GM19468 (cell line): ENCODE data around the gene ERMARD.
"Not testable (repeated sequence)": the region's sequence is repeated elsewhere in the genome, so short reads cannot be mapped to it uniquely, and the experiment has no call there.

Experiments
- ATAC-seq: cut with Tn5 transposase; IDR thresholded peaks from one replicate; pipeline ENCODE4 v1.9.1; 2021; ENCODE audit warnings: mild to moderate bottlenecking, moderate library complexity, moderate number of reproducible peaks; ENCODE audit not compliant: unreplicated experiment; ENCODE audit errors: extremely low read depth

Gene ERMARD

DNA sequence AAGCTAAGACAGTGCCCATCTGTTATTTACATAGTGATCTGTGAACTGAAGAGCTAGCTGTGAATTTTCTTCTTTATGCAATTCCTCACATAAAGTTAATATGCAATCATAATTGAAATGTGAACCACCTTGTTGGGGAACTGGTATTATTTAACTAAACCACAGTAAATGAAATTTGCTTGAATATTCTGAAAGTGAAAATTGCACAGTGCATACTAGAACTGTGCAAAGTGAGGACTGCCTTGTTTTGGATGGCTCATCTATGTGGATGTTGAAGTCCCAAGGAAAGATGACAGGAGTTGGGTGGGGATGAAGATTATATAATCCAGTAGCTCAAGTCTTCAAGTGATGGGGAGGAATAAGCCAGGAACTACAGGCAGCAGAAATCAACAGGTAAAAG lies 21.5 kb upstream of the ERMARD start:
- ATAC-seq = no peak

DNA sequence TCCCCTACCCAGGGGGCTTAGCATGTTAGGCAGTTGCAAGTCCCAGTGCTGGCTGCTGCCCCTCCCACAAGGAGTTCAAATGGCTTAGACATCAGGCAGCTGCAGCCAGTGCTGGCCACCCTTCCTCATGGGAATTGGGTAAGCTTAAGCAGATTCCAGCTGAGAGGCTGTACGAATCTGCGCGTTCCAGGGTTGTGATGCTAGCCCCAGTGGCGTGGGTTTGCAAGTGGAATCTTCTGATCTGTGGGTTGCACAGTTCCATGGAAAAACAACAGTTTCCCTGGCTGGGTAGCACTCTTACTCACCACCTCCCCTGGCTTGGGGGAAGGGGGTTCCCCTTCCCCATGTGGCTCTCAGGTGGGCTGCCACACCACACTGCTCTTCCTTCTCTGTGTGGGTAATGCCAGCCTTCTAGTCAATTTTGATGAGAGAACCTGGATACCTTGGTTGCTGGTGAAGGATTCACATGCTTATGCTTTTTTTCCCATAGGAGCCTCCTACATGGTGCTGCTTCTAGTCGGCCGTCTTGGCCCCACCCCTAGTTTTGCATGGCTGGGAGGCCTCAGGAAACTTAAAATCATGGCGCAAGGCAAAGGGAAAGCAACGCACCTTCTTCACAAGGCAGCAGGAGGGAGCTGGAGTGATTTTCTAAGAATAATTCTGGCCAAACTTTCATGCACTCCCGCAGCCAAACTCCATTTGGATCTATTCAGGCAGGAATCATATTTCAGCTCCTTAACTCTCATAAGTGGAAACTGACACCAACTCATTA lies 13.0 kb upstream of the ERMARD start:
- ATAC-seq = no peak

DNA sequence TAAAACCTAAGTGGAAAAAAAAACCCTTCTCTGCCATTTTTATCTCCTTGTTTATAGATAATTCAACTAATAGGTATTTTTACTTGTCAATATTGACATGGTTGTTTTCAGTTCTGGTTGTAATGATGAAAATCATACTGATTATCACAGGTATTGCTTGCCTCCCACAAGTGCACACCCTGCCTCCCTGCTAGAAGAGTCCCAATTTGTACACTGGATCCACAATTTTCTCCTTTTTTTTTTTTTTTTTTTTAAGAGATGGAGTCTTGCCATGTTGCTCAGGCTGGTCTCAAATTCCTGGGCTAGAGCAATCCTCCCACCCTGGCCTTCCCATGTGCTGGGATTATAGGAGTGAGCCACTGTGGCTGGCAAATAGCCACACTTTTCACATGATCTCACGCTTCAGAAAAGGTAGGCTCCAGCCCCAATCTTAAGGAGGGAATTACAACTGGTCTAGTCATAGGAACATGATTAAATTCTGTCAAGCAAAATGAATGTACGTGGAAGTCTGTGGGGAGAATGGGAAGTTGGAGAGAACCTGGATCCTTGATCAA lies 12.4 kb upstream of the ERMARD start:
- no peak for ATAC-seq

DNA sequence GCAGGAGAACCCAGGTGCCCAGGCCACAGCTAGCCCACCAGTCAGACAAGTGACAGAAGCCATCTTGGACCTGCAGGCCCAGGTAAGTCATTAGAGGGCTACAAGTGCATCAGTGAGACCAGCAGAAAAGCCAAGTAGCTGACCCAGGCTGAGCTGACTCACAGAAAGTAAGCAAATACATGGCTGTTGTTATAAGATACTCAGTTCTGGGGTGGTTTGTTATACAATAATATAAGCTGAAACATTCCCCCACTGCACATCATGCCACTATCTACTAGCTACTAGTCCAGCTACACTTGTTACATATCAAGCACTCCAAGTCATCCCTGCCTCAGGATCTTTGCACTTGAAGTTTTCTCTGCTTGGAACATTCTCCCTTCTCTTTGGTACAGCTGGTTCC lies 10.1 kb upstream of the ERMARD start:
- ATAC-seq = no peak

DNA sequence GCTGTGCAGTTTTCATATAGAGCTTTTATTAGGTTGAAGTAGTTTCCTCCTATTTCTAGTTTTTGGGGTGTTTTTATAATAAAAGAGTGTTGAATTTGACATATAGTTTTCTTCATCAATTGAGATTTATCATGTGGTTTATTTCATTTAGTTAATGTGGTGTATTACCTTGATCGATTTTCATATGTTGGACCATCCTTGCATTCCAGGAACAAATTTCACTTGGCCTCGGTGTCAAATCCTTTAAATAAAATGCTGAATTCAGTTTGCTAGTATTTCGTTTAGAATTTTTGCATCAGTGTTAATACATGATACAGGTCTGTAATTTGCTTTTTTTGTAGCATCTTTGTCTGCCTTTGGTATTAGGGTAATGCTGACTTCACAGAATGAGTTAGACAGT lies 6.0 kb upstream of the ERMARD start:
- no peak for ATAC-seq

DNA sequence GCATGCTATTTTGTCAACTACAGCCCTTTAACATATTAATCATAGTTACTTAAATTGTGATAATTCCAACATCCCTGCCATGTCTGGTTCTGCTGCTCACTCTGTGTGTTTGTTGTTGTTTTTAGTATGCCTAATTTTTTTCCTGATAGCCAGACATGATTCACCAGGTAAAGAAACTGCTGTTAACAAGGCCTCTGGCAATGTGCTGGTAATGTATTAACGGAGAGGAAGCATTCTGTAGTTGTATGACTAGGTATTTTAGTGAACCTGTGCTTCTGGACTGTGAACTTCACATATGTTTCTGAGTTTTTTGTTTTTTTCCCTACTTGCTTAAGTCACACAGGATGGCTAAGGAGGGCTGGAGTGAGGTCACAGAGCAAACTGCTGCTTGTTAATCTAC lies 4.9 kb upstream of the ERMARD start:
- ATAC-seq = no peak

DNA sequence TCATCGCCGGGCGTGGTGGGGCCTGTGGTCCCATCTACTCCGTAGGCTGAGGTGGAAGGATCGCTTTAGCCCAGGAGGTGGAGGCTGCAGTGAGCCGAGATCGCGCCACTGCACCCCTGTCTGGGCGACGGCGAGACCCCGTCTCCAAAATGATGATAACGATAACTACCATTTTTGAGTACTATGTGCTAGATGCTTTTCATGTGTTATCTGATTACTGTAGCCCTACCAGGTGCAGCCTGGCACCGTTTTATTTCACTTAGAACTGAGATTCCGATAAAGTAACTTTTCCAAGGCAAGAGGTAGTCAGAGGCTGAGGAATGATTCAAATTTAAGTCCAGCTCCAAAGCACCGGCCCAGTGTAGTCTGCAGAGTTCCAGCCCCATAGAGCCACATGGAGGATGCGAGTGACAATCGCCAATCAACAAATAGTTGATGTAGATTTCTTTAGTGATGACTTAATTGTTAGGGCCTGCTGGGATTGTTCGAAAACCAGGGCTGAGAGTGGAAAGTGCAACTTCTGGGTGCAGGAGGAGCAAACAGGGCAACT lies 727 bp downstream of the ERMARD start:
- ATAC-seq = no peak

DNA sequence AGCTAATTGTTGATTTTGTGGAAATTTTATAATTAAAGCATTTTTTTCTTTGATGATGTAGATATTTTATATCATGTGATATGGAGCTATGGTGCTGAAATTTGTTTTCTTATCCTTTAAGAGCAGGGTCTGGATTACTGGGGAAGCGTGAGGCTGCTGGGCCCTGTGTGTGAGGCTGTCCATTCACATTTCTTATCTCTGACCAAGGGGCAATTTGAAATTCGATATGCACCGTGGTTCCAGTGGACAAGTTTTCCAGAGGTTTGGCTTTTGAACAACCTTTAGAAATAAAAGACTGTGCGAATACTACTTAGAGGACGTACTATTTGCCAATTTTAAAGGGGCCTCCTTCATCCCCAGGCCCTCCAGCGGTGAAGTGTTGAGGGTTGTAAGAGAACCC lies 3.7 kb downstream of the ERMARD start:
- ATAC-seq = no peak

DNA sequence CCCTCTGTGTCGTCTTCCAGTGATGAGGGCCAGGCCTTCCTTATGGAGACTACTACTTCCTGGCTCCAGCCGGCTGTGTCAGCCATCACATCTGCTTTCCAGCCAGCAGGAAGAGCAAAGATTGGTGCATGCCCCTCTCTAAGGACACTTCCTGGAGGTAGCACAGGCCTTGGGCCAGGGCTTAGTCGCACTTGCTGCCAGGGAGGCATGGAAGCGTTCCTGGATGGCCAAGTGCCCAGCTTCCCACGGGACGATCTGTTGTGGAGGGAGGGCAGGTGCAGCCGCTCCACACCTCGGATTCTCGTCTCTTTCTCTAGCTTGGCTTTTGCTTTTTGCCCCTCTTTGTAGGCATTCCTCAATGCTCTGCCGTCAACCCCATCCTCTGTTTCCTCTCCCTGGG lies 11.9 kb downstream of the ERMARD start:
- no peak for ATAC-seq

DNA sequence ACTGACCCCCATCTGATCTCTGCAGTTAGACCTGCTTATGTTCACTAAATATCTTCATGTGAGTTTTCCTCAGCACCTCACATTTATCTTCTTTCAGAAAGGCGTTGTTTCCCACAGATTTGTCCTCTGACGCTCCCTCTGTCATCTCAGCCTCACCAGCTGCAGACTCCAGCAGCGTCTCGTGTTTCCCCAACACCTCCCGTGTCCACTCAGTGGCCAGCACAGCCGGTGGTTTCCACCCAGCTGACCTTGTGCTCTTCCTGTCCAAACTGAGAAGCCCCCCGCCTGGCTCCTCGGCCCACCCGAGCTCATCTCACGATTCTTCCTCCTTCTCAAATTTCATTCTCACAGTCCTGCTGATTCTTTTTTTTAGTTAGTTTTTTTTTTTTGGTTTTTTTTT lies 12.5 kb downstream of the ERMARD start:
- ATAC-seq = no peak

DNA sequence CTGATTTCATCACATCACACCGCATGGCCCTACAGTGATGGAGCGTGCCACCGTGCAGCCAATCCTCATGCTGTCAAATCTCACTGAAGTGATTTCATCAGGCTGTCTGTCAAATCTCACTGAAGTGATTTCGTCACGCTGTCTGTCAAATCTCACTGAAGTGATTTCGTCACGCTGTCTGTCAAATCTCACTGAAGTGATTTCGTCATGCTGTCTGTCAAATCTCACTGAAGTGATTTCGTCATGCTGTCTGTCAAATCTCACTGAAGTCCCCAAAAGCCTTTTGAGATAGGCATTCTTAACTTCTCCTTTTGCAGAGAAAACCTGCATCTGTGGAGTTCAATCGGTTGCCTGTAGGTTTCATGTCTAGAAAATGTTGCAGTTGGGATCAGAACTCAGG lies 14.4 kb downstream of the ERMARD start:
- not testable (repeated sequence) for ATAC-seq

DNA sequence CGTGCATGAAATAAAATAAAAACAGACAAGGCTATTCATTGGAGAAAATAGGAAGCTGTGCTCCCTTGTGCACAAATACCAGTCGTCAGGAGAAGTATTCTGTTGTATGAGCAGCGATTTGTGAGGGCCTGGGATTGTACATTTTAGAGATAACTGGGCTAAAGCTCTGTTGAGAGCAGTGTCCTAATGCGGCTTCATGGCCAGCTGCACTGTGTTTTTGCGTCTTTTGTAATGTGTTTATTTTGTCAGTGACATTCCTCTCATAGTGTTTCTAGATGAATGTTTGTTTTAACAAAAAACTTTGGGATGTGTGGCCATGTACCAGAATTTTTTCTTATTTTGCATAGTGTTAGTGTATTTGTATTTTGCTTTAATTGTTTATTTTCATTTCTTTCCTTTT lies 14.8 kb downstream of the ERMARD start:
- ATAC-seq = no peak

DNA sequence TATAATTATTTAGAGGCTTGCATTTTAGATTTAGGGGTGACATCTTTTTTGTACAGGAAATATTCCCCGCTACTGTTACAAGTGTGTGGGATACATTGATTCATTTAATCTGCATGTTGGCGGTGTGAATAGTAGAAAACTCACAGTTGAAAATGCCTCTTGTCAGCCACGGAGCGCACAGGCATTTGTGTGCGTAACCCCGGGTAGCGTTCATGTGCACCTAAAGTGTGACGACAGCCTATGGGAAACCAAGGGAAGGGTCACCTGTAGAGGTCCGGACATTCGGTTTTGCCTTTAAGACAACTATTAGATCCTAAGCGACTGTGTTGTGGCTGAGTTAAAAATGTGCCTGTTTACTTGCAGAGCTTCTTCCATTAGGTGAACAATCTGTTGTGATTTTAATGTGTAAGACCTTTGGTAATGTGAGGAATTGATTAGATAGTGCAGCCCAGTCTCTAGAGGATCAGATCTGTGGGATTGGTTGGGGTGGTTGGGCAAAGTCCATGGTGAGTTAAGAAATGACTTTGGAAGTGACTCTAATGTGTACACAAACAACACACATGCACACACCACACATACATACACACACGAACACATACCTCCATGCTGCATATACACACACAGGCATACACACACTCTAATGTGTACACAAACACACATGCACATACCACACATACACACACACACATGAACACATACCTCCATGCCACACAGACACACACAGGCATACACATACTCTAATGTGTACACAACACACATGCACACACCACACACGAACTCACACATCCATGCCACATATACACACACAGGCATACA lies 15.7 kb downstream of the ERMARD start:
- ATAC-seq = no peak

DNA sequence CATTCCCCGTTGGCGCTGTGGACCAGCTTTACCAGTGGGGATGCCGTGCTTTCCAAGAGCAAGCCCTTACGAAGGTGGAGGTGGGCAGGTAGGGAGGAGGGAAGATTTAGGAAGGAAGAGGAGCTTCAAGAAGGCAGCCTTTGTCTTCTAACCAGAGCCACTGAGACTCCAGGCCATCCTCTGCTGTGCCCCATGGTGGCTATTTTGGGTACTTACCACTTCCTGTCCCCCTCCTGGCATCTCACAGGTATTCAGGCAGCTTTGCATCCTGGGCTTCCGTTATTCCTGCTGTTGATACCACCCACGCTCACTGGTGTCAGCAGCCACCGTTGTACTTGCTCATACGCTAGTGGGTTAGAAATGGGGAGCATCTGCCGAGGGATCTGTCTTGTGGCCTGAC lies 22.9 kb downstream of the ERMARD start:
- no peak for ATAC-seq

DNA sequence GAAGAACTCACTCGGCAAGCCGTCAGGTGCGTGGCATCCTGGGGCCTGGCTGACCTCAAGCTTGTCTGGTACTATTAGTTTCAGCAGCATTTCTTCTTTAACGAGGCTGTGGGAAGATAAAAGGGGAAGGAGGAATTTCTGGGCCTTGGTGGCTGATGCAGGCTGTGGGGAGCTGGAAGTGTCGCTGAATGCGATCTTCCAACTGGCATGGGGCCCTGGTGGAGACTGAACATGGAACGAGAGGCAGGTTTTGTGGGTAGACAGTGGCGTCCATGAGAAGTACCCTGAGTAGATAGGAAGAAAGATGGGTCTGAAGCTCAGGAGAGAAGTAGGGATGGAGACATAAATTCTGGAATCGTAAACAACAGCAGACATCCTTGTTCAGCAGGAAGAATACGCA lies 23.9 kb downstream of the ERMARD start:
- ATAC-seq = no peak

DNA sequence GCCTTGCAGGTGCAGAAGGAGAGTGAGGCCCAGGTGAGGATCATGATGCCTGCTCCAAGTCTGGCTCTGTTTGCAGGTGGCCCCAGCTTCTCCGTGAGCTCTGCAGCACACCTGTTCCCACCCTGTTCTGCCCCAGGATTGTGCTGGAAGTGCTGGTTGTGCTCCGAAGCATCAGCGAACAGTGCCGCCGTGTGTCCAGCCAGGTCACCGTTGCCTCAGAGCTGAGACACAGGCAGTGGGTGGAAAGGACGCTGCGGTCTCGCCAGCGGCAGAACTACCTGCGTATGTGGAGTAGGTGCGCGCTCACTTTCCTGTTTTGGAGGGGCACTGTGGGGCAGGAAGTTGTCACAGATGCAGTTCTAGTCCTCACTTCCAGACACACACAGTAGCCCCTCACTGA lies 25.0 kb downstream of the ERMARD start:
- no peak for ATAC-seq

DNA sequence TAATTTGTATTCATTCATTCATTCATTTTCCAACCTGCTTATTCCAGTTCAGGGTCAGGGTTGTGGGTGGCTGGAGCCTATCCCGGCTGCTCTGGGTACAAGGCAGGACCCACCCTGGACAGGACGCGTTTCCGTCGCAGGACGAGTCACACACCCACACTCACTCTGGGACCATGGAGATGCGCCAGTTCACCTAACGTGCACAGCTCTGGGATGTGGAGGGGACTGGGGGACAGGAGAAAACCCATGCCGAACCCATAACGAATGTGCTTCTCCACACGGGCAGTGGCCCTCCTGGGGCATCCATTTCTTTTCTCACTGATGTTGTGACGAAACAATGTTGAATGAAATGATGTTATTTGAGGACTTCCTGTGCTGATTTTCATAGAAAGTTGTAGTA lies 26.5 kb downstream of the ERMARD start:
- ATAC-seq = no peak

DNA sequence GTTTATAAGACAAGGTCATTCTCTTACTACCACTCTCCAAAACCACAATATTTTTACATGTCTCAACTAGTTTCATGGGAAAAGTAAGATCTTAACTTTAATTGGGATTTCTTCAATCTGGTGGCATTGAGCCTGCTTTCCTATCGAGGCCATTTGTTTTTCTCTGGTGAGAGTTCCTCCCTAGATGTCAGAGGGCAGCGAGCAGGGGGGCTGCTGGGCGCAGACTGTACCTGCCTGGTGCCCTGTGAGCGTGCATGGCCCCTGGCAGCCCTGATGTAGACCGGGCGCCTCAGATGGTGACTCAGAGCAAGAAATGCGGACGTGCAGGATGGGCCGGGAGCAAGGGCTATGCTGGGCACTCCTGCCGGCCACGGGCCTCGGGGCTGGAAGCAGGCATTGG lies 27.2 kb downstream of the ERMARD start:
- ATAC-seq = no peak

DNA sequence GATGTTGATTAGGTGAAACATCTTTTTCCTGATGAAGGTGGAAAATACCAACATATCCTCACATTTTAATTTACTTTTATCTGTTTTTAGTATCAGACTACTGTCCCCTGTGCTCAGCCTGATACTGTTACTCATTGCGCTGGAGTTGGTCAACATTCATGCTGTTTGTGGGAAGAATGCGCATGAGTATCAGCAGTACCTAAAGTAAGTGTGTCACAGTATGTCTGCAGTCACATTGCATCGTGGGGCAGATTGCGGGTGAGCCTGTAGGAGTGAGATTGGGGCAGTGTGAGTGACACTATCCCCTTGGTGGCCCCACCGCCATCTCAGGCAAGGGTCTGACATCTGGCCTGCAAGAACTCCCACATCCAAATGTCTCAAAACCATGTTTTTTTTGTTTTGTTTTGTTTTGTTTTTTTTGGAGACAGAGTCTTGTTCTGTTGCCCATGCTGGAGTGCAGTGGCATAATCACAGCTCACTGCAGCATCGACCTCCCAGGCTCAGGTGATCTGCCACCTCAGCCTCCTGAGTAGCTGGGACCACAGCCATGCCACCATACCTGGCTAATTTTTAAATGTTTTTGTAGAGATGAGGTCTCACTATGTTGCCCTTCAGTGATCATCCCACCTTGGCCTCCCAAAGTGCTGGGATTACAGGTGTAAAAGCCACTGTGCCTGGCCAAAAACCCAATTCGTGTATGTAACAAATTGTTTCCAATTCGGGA lies 27.8 kb downstream of the ERMARD start:
- ATAC-seq = no peak

DNA sequence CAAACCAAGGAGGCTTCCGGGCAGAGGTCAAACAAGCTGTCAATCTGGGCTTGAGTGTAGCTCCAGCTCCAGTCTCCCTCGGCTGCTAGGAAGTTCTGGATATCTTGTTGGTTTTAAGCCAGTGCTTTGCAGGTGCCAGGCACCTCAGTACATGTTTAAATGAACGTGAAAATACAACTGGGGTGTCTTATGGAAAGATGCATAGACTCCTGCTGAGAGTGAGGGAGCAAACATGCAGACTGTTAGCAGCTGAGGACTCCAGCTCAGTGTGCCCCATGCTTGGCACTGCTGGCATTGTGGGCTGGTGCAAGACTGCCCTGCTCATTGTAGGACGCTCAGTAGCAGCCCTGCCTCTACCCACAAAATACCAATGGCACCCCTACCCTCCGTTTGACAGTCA lies 28.5 kb downstream of the ERMARD start:
- ATAC-seq = no peak
